Measurements from ENCODE around the gene MAP2K5.
"Not testable (repeated sequence)": the region's sequence is repeated elsewhere in the genome, so short reads cannot be mapped to it uniquely, and the experiment has no call there.

MAP2K5 gene

DNA sequence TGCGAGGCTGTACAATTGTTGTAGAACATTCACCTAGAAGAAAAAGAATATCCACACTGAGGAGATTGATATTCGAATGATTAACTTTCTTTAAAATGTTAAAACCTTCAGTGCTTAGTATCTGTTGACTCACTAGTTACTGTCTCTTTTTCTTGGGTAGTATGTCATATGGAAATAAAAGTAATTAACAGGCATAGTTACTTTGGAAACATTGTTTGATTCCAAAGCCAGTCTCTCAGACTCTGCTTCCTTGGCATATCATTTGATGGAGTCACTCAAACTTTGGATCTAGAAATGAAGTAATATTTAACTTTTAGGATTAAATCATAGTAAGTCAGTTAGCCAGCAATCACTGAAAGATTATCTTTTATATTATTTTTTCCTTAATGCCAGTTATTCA is 63.4 kb downstream of the MAP2K5 start:
- no peak for DNase-seq

DNA sequence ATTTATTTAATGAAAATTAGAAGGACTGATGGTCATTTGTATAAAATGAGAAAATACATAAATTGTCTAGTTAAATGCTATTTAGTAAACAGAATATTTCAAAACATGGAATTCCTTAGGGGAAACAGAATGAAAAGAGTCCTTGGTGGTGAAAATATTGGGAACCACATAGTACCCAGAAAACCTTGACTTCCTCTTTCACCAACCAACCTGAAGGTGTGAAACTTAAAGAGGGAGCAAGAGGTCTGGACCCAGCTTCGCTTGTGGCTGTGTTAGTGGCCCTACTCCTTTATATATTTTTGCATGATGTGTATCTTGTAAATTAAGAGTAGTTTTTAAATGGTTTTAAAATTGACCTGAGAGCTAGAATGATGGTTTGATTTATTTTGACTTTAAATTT is 64.2 kb downstream of the MAP2K5 start:
- no peak for DNase-seq

DNA sequence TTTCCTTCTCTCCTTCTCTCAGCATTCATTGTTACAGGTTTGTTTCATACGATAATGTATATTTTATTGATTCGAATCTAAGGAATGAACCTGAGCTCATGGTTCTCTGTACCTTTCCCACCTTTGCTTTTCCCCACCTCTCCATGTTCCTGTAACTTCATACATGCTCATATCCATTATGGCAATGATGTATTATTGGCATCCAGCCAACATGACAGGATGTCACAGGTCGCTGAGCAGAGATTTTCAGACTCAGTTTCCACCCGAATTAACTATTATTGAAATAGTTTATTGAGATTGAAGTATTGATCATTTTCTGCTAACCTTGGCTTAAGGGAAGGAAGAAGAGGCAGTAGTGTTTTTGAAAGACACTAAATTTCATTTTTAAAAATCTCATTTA is 64.8 kb downstream of the MAP2K5 start:
- no peak for DNase-seq

DNA sequence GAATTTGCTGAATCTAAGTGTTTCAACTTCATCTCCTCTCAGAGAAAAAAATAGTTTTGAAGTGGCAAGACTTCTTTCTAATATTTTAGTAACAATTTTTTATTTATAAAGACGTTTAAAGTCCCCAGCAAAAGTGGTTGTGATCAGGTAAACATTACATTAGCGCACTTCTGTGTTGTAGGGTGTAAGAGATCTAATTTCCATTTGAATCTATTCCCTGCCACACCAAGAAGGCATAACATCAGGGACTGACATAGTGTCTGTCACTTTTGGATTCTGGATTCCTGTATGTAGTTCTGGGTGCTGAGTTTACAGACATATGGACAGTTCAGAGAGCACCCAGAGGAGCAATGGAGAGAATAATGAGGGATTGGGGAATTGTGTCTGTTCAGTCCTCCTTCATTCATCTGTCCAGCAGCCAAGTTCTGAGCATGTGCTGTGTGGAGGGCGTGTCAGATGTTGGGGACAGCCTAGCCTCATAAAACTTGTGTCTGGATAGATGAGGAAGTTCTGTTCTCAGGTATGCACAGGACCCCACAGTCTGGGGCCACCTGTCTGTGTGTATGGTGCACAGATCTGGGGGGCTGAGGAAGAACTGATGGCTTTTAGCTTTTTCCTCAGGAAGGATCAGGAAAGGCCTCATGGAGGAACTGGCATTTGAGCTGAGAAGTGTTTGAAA is 65.6 kb downstream of the MAP2K5 start:
- DNase-seq = no peak

DNA sequence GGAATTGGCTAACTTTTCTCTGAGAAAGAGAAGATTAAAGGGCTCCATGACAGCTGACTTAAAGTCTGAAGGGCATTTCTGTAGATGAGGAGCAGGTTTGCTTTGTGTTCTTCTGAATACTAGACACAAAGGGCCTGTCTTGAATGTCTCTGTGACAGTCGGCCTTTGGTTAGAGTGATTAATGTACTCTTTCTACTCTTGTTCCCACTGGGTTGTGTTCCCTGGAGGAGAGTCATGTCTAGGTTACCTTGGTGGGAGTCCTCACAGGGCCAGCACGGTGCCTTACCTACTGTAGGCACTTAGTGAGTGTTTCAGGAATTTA is 66.1 kb downstream of the MAP2K5 start:
- DNase-seq = no peak

DNA sequence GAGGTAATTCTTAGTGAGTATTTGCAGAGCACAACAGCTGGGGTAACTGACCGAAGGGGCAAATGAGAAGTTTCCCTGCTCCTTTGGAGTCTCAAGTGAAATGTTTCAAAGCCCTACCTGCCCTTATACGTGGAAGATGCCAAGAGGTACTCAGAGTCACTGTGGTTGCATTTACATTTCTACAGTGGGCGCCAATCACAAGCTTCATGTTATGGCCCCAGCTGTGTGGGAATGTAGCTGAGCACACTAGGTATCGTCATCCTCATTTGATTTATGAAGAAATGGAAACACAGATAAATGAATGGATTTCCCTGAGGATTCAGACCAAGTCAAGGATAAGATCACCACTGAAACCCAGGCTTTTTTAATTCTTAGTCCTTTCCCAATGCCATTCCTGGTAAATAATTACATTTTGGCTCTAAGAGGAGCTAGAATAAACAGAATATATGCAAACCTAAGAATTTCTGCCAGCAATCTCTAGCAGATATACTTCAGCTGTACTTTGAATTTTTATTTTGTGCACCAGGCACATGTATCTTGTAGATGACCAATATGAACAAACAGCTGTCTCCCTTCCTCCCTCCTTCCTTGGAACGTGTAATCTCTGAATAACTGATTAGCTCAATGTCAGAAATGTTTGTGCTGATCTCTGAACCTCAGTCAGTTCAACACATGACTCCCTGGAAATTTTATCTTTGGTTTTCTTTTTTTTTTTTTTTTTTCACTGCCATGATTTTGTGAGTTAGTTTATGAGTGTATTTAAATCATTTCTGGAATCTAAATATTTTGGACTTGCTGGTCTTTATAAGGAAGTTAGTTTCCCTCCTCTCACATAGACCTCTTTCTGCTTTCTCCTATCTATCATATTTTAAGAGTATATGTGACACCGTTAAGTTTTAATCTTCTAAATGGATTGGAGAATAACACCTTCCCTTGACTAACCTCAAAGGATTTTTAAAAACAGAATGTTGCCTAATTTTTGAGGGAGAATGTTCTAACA is 69.2 kb downstream of the MAP2K5 start:
- DNase-seq = no peak

DNA sequence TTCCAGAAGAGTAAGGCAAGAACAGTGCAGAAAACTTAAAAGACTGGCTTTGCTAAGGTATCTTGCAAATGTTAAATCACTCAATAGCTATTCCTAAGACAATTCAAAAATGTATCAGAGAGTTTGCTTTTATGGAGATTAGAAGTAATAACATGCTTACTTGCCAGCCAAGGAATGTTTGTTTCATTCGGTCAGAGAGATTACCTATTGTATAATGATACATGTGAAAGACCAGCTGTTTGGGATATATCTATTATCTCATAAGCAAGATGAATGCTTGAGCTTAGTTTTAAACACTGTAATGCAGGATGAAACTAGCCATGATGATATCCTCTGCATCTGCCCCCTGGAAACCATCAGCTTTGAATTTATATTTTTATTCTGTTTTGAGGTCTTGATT is 70.7 kb downstream of the MAP2K5 start:
- DNase-seq = no peak

DNA sequence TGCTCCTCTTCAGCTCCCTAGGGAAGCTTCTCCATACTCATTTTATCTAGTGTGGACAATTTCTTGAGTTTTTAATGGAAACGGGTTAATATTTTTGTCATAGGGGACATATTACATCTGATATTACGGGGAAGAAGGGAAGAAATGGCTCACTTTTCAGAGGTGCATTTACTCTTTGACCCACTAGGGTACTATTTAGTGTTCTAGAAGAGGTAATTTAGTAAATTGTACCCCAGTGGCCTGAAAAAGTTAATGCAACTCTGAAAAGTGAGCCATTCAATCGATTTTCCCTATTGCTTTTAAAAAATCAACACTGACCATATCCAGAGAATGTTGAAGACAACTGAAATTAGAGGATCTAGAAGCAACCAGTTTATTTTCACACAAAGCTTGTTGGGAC is 71.2 kb downstream of the MAP2K5 start:
- peak; percentile 6 to 33 for DNase-seq

DNA sequence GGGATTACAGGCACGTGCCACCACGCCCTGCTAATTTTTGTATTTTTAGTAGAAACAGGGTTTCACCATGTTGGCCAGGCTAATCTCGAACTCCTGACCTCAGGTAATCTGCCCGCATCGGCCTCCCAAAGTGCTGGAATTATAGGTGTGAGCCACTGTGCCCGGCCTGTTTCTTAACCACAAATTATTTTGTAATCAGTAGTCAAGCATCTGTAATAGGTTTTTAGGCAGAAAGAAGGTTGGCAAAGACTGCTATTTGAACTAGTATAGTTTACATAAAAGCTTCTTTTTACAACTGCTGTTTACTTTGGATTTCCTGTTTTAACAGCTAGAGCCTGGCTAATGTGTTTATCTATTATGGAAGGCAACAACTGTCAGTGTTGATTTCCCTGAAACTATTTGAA is 72.6 kb downstream of the MAP2K5 start:
- not testable (repeated sequence) for DNase-seq

DNA sequence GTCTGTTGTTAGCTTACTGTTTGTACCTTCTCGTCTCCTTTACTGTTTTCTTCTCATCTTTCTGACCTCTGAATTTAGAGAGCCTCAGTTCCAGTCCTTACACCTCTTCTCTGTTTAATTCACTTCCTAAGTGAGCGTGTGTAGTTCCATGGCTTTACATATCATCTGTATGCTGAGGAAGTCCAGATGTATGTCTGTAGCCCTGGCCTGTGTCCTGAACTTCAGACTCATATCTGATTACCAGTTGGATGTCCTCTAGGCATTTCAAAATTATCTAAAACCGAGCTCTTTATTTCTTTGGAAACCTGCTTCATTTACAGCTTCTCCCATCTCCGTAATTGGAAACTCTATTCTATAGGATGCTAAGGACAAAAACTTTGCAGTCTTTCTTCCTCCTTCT is 75.8 kb downstream of the MAP2K5 start:
- DNase-seq = no peak

DNA sequence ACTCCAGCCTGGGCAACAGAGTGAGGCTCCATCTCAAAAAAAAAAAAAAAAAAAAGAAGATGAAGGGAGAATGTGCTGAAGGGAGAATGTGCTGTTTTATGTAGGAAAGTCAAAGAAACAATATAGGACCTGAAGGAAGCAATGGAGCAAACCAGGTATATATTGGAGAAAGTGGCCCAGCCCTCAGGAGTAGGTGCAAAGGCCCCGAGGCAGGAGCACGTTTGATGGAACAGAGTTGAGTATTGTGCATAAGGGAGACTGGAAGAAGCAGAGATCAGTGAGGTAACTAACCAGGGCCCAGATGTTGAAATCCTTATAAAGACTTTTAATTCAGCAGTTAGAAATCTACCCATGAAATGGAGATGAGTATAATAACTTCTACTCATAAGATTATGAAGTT is 79.6 kb downstream of the MAP2K5 start:
- no peak for DNase-seq

DNA sequence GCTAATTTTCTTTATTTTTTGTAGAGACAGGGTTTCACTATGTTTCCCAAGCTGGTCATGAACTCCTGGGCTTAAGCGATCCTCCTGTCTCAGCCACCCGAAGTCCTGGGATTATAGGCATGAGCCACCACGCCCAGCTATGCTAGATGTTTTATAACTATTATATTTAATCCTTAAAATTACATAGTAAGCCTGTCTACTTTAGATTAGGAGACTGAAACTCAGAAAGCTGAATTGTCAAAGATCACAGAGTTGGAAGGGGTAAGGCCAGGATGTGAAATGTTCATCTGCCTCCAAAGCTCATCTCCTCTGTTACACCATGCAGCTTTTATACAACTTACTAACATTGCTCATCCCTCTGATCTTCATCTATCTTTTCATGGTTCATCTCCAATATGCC is 89.8 kb downstream of the MAP2K5 start:
- no peak for DNase-seq

DNA sequence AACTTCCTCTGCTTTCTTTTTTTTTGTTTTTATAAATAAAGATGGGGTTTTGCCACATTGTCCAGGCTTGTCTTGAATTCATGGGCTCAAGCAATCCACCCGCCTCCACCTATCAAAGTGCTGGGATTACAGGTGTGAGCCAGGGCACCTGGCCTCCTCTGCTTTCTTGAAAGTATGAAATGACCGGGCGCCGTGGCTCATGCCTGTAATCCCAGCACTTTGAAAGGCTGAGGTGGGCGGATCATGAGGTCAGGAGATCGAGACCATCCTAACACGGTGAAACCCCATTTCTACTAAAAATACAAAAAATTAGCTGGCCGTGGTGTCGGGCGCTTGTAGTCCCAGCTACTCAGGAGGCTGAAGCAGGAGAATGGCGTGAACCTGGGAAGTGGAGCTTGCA is 93.4 kb downstream of the MAP2K5 start:
- not testable (repeated sequence) for DNase-seq

DNA sequence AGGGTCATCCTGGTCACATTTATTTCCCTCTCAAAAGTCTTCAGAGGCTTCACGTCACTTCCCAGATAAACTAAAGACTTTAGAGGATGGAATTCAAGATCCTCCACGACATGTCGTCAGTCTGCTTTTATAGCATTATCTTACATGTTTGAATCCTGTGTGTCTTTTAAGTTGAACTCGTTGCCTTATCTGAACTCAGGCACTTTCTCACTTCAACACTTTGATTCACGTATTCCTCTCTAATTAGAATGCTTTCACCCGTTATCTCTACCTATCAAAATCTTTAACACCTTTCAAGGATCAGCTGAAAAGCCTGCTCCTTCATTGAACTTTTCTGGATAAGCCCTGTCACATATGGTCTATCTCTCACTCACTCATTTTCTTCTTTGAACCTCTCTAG is 97.1 kb downstream of the MAP2K5 start:
- no peak for DNase-seq

DNA sequence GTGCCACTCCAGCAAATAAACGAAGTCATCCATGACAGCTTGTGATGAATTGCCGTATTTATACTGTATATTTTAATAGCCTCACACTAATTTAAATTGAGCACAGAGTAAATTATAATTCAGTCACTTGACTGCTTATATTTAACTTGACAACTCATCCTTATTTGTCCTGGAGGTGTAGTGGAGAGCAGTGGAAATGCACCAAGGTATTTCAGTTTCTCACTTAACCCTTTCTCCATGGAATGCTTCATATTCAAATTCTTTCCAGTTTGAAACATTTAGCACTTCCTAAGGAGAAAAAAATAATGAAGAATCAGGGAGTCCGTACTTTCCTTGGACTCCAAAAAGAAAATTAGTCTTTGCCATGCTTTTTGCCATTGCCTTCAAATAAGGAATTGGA is 99.0 kb downstream of the MAP2K5 start:
- no peak for DNase-seq

DNA sequence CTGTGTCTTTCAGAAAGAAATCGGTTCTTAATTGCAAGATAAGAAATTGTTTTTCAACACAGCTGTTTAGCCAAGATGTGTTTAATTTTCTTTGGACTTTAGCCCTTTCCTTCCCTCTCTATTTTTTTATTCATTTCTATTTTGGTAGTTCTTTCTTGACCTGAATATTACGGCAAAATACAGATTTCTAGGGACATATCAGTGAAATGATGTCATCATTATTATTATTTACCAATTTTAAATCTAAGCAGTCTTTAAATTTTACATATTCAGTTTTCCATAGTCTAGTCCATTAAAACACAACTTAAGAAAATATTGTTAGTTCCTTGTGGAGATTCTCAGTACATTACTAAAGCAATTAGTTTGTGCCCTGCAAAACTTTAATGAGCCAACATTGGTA is 104.3 kb downstream of the MAP2K5 start:
- DNase-seq = no peak

DNA sequence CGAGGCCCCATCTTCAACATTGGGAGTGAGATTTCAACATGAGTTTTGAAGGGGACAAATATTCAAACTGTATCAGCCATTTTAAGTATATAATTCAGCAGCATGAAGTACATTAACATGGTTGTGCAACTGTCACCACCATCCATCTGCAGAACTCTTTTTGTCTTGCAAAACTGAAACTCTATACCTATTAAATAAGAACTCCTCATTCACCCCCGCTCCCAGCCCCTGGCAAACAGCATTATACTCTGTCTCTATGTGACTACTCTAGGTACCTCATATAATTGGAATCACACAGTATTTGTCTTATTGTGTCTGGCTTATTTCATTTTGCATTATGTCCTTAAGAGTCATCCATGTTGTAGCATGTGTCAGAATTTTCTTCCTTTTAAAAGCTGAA is 110.1 kb downstream of the MAP2K5 start:
- no peak for DNase-seq

DNA sequence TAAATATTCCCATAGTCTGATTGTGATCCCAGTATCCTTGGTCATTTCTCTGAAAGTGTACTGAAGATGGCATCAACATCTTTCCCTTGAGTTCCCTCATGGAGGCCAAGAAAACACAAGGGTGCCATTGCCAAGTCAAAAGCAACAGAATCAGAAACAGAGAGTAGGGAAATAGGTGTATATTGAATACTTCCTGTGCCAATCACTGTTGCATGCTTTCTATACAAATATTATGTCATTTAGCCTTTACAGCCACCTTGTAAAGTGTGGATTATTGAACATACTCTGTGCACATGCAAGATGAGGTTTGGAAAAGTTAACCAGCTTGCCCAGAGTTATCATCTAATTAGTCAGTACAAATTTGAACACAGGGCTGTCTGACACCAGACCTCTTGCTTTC is 117.9 kb downstream of the MAP2K5 start:
- no peak for DNase-seq

DNA sequence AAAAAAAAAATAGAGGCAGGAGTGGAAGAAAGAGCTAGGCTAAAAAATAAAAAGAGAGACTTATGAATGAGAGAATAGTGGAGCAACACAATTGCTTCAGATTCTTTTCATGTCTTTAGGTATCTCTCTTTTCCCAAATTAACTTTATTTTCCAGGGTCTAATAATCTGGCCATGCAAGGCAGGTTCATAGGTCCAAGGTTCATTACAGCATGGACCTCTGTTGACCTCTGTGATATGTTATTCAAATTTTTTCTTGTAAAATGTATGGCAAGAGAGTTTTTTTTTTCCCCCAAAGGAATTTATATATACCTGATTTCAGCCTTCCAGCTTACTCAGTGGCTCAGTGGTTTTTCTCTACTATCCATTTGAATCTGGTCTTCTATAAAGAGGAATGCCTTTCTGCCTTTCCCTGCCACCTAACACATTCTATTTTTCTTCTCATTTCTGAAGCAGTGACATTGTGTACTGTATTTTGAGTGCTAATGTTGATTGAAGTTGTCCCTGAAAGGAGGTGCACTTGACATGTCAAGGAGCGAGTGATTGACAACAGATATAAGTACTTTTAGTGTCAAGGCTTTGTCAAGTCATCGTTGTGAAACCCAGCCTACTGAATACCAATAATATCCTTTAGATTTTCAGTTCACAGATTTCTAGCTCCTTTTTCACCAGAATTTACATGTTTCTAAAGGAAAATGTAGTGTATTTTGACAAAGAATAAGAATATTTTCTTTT is 118.5 kb downstream of the MAP2K5 start:
- DNase-seq = no peak

DNA sequence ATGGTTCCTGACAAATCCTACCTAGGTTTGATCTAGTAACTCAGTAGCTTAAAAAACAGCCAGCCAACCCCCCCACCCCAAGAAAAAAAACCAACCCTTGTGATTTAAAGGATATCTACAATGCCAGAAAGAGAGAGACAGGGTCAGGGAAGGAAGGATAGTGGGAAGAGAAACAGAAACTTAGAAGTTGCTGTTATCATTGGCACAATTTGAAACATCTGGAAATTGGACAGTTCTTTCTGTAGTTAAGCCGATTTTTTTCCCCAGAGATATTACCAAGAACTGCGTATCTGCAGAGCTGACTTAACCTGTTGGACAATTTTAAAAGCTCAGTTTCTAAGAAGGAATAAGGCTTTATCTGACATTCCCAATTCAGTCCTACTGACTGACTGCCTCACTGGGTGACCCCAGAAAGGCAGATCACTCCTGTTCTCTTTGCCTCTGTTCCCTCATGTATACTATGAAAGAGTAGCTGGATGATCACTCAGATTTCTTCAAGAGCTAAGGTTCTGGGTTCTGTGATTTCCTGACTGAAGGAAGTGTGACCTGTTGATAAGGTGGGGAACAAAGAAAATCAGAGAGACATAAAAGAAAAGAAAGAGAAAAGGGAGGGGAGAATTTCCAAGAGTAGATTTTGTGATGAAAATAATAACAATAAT is 128.3 kb downstream of the MAP2K5 start:
- DNase-seq = no peak

DNA sequence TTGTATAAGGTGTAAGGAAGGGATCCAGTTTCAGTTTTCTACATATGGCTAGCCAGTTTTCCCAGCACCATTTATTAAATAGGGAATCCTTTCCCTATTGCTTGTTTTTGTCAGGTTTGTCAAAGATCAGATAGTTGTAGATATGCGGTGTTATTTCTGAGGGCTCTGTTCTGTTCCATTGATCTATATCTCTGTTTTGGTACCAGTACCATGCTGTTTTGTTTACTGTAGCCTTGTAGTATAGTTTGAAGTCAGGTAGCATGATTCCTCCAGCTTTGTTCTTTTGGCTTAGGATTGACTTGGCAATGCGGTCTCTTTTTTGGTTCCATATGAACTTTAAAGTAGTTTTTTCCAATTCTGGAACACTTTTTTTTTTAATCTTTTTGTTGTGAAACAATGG is 130.3 kb downstream of the MAP2K5 start:
- not testable (repeated sequence) for DNase-seq

DNA sequence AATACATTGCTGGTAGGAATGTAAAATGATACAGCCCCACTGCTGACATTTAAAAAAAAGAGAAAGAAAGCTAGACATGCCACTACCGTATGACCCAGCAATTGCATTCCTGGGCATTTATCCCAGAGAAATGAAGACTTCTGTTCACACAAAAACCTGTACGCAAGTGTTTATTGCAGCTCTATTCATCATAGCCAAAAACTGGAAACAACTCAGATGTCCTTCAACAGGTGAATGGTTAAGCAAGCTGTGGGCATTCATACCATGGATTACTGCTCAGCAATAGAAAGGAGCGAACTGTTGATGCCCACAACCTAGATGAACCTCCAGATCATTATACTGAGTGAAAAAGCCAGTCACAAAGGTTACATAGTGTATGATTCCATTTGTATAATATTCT is 132.5 kb downstream of the MAP2K5 start:
- no peak for DNase-seq

DNA sequence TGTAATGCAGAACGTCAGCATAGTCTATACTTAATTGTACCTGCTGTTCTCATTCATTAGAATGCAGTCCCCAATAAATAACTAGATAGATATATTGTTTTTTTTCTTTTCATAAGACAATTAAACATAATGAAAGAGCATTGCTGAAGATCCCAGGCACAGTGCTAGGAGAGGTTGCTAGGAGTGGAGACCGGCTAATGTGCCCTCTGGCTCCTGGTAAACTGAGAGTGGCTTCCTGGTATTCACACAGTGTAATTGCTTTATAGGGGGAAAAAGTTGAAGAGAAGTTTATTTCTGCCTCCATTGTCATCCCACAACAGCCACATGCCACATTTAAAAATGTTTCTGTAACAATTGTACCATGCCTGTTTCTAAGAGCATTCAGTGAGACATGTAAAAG is 135.6 kb downstream of the MAP2K5 start:
- no peak for DNase-seq

Measured in Kasumi-1 (cell line).